HCT116 (cell line): ENCODE results near the gene RALGPS1. TPM values are rescaled to one million over a fixed set of nuclear protein-coding genes. Genes with fewer than 3 reads are reported as not detected.

Source experiments
- ATAC-seq: fragments of 200-7000 bp; cut with Tn5 transposase; 2 replicates; pipeline ENCODE4 v1.9.1; 2020; ENCODE audit warnings: mild to moderate bottlenecking, moderate library complexity
- BruUV-seq: library from RNA; stranded (reverse); fragments of 400-500 nt; replicated peaks from 2 replicates; lab custom pipeline; 2021; lab: Mats Ljungman, UMichigan
- CTCF ChIA-PET: fragments of 300-600 bp; sonication (Branson Sonifier 250); formaldehyde crosslinking; loops from one replicate; lab custom pipeline; 2021; ENCODE audit warnings: antibody characterized with exemption; lab: Charles Lee
- POLR2A ChIA-PET: fragments of 300-600, 350-600 bp; sonication (Branson Sonifier 250); formaldehyde crosslinking; loops from one replicate; lab custom pipeline; 2021; ENCODE audit warnings: antibody characterized with exemption; lab: Charles Lee
- RAD21 ChIA-PET, 2 experiments: fragments of 300-600 bp; sonication (Branson Sonifier 250); formaldehyde crosslinking; loops; one replicate each; lab custom pipeline; 2023; ENCODE audit warnings: low total read pairs in 2 of 2; ENCODE audit not compliant: uncharacterized antibody in 2 of 2, unreplicated experiment in 2 of 2, low non-redundant PET in 1 of 2; lab: Charles Lee
- DNase-seq: peaks from one replicate; pipeline ENCODE4 v3.0.0-alpha.2; 2010; ENCODE audit warnings: low read depth, low spot score
- H2AFZ ChIP-seq: fragments of 200-600 bp; shearing (Covaris generic), sonication (generic); 2 replicates; pipeline ENCODE4 v1.6.1; 2017; ENCODE audit warnings: low read depth, mixed run types, mixed read lengths, antibody characterized with exemption, low read length; ENCODE audit not compliant: poor library complexity, severe bottlenecking
- H3K27ac ChIP-seq: 2 replicates; pipeline ENCODE4 v1.5.1; 2012; ENCODE audit warnings: low read depth, low read length
- H3K27me3 ChIP-seq: fragments of 200-600 bp; sonication (generic); 2 replicates; pipeline ENCODE4 v1.6.1; 2016; ENCODE audit warnings: mixed run types, low read length, mixed read lengths; ENCODE audit not compliant: insufficient read depth
- H3K36me3 ChIP-seq, 2 experiments: fragments of 200-500 bp in 1 of 2; fragments of 200-600 bp in 1 of 2; sonication (Bioruptor generic) in 1 of 2; sonication (generic) in 1 of 2; 2 replicates each; pipeline versions ENCODE4 v1.5.1 to v1.6.1; 2014 to 2016; ENCODE audit warnings: low read length in 2 of 2, inconsistent platforms in 1 of 2, mixed read lengths in 1 of 2, mixed run types in 1 of 2; ENCODE audit not compliant: insufficient read depth in 2 of 2, control insufficient read depth in 1 of 2
- H3K4me1 ChIP-seq, 2 experiments: fragments of 200-600 bp in 1 of 2; sonication (generic) in 1 of 2; 2 replicates each; pipeline versions ENCODE4 v1.5.1 to v1.6.1; 2012 to 2017; ENCODE audit warnings: low read length in 2 of 2, inconsistent platforms in 1 of 2, mild to moderate bottlenecking in 1 of 2, mixed read lengths in 1 of 2, mixed run types in 1 of 2, moderate library complexity in 1 of 2; ENCODE audit not compliant: insufficient read depth in 2 of 2, control insufficient read depth in 1 of 2
- H3K4me2 ChIP-seq: fragments of 200-600 bp; sonication (generic); 2 replicates; pipeline ENCODE4 v1.6.1; 2017; ENCODE audit warnings: mixed run types, low read length, mixed read lengths
- H3K4me3 ChIP-seq, 2 experiments: fragments of 200-600 bp in 1 of 2; sonication (generic) in 1 of 2; replicated peaks in 1 of 2; 2 replicates each; pipeline ENCODE4 v1.5.1; 2011 to 2016; ENCODE audit warnings: low read length in 2 of 2, control low read depth in 1 of 2, low read depth in 1 of 2, mild to moderate bottlenecking in 1 of 2, mixed read lengths in 1 of 2, mixed run types in 1 of 2
- H3K79me2 ChIP-seq: fragments of 200-600 bp; sonication (generic); 2 replicates; pipeline ENCODE4 v1.6.1; 2017; ENCODE audit warnings: mild to moderate bottlenecking, mixed run types, low read length, moderate library complexity, mixed read lengths; ENCODE audit not compliant: insufficient read depth
- H3K9ac ChIP-seq: fragments of 200-600 bp; sonication (generic); 2 replicates; pipeline ENCODE4 v1.6.1; 2016; ENCODE audit warnings: low read length, mixed read lengths
- H3K9me2 ChIP-seq: fragments of 200-600 bp; sonication (generic), shearing (Covaris generic); 2 replicates; pipeline ENCODE4 v1.6.1; 2017; ENCODE audit warnings: mixed run types, mild to moderate bottlenecking, moderate library complexity; ENCODE audit not compliant: insufficient read depth
- H3K9me3 ChIP-seq, 2 experiments: fragments of 200-500 bp in 1 of 2; fragments of 200-600 bp in 1 of 2; sonication (Bioruptor generic) in 1 of 2; sonication (generic) in 1 of 2; 2 replicates each; pipeline ENCODE4 v1.6.1; 2014 to 2017; ENCODE audit warnings: low read length in 2 of 2, mixed read lengths in 2 of 2, inconsistent platforms in 1 of 2, low read depth in 1 of 2, mild to moderate bottlenecking in 1 of 2, mixed run types in 1 of 2, moderate library complexity in 1 of 2; ENCODE audit not compliant: control insufficient read depth in 1 of 2, insufficient read depth in 1 of 2
- H4K20me1 ChIP-seq: fragments of 200-600 bp; sonication (generic), shearing (Covaris generic); 2 replicates; pipeline ENCODE4 v1.6.1; 2017; ENCODE audit warnings: mixed run types, mild to moderate bottlenecking, moderate library complexity; ENCODE audit not compliant: insufficient read depth
- ATF3 ChIP-seq: IDR thresholded peaks from 2 replicates; pipeline ENCODE4 v1.6.1; 2012
- CBX3 ChIP-seq: IDR thresholded peaks from 2 replicates; pipeline ENCODE4 v1.6.1; 2012; ENCODE audit warnings: low read depth
- CEBPB ChIP-seq: IDR thresholded peaks from 2 replicates; pipeline ENCODE4 v1.6.1; 2012; ENCODE audit warnings: low read depth
- CTCF ChIP-seq, 3 experiments: fragments of 200-600 bp in 1 of 3; sonication (generic) in 1 of 3; IDR thresholded peaks in 2 of 3; conservative IDR thresholded peaks in 1 of 3; 2 replicates each; pipeline ENCODE4 v1.5.1; 2012 to 2017; ENCODE audit warnings: low read depth in 2 of 3, low read length in 2 of 3, antibody characterized with exemption in 1 of 3, borderline replicate concordance in 1 of 3, control low read depth in 1 of 3, mild to moderate bottlenecking in 1 of 3, mixed read lengths in 1 of 3, mixed run types in 1 of 3, moderate library complexity in 1 of 3; ENCODE audit not compliant: insufficient read depth in 1 of 3
- EGR1 ChIP-seq: IDR thresholded peaks from 2 replicates; pipeline ENCODE4 v1.6.1; 2012; ENCODE audit warnings: low read depth
- ELF1 ChIP-seq: IDR thresholded peaks from 2 replicates; pipeline ENCODE4 v1.6.1; 2012; ENCODE audit warnings: low read depth, borderline replicate concordance
- EZH2 ChIP-seq: fragments of 200-600 bp; sonication (generic); IDR thresholded peaks from 2 replicates; pipeline ENCODE4 v1.6.1; 2017; ENCODE audit warnings: antibody characterized with exemption, mixed run types
- FOSL1 ChIP-seq: IDR thresholded peaks from 2 replicates; pipeline ENCODE4 v1.6.1; 2012; ENCODE audit warnings: low read depth
- JUND ChIP-seq: IDR thresholded peaks from 2 replicates; pipeline ENCODE4 v1.6.1; 2012
- MAX ChIP-seq: IDR thresholded peaks from 2 replicates; pipeline ENCODE4 v1.6.1; 2012
- POLR2A ChIP-seq: IDR thresholded peaks from 2 replicates; pipeline ENCODE4 v1.7.0; 2011; ENCODE audit warnings: borderline replicate concordance; ENCODE audit not compliant: insufficient read depth, insufficient read length; ENCODE audit errors: extremely low read depth
- YY1 ChIP-seq: IDR thresholded peaks from 2 replicates; pipeline ENCODE4 v1.6.1; 2011; ENCODE audit warnings: low read length, low read depth, moderate library complexity, mild to moderate bottlenecking; ENCODE audit not compliant: insufficient replicate concordance; ENCODE audit errors: extremely low read depth
- ZNF274 ChIP-seq: fragments of 200-500 bp; sonication (Bioruptor generic); IDR thresholded peaks from 2 replicates; pipeline ENCODE4 v1.6.1; 2014; ENCODE audit warnings: mild to moderate bottlenecking, low read depth, low read length, inconsistent platforms
- intact Hi-C: fragments of 100-400 bp; cut with micrococcal nuclease; formaldehyde crosslinking; loops from 2 replicates; pipeline ENCODE4 v1.10.0; 2022
- total RNA-seq: library from RNA; stranded (reverse); gene quantifications from one replicate; pipeline ENCODE4 v1.2.1, GENCODE V29; 2021; ENCODE audit not compliant: unreplicated experiment

The RALGPS1 gene
- total RNA-seq, 1 experiment from 2014 or later: 7.6 TPM

- Histone ChIP-seq H3K27ac (no peak overlapping the region), H3K9me3 (no peaks in the 10 kb centered on the region), H3K79me2 (no peaks in the 10 kb centered on the region), H3K4me1 (no peaks in the 10 kb centered on the region), H3K4me3 (no peak overlapping the region), H3K27me3 (no peaks in the 10 kb centered on the region), H3K9ac (no peak overlapping the region), H2AFZ (no peak overlapping the region), H3K4me2 (no peak overlapping the region), H3K9me2 (no peaks in the 10 kb centered on the region), H4K20me1 (no peaks in the 10 kb centered on the region), H3K36me3 (no peaks in the 10 kb centered on the region)
- BruUV-seq: no TSS peak
- RAD21 ChIA-PET: no interaction called here
- intact Hi-C loops: no loop called here
- ATAC-seq (no peak), DNase-seq (no peak)
- TF ChIP-seq CTCF (IDR thresholded peaks at IDR 0.05 in 2 of 3, conservative IDR thresholded peaks at IDR 0.05 in 1 of 3; ENCODE audit: borderline replicate concordance in 1 of 3, insufficient read depth in 1 of 3, low read depth in 2 of 3, low read length in 2 of 3): no peak
- no peak for TF ChIP-seq ELF1
- TF ChIP-seq JUND: no peak
- TF ChIP-seq ZNF274: no peak
- no peak for TF ChIP-seq FOSL1
- no peak for TF ChIP-seq CEBPB
- TF ChIP-seq ATF3: no peak
- TF ChIP-seq MAX: no peak
- TF ChIP-seq CBX3: no peak
- no peak for TF ChIP-seq POLR2A
- CTCF ChIA-PET: no interaction called here
- POLR2A ChIA-PET: no interaction called here
Measured at GRCh38 chr9:127255692-127256091, 341.1 kb downstream of the RALGPS1 start.

- no peaks in the 10 kb centered on the region for H3K27me3 ChIP-seq
- H3K4me3 ChIP-seq: no peak overlapping the region
- no peak overlapping the region for H3K9ac ChIP-seq
- ChIA-PET POLR2A (no interaction called here), CTCF (no interaction called here), RAD21 (no interaction called here)
- TF ChIP-seq YY1 (no peak), EZH2 (no peak), EGR1 (no peak), ELF1 (no peak), MAX (no peak)
- no peaks in the 10 kb centered on the region for H4K20me1 ChIP-seq
- H3K36me3 ChIP-seq: no peaks in the 10 kb centered on the region
- no peak overlapping the region for H3K27ac ChIP-seq
- H3K4me1 ChIP-seq: no peaks in the 10 kb centered on the region
- no peak overlapping the region for H2AFZ ChIP-seq
- H3K9me2 ChIP-seq: no peaks in the 10 kb centered on the region
- no peak for ATAC-seq
- no TSS peak for BruUV-seq
- intact Hi-C loops: no loop called here
- no peak for DNase-seq
- H3K9me3 ChIP-seq: no peaks in the 10 kb centered on the region
- no peaks in the 10 kb centered on the region for H3K79me2 ChIP-seq
- no peak overlapping the region for H3K4me2 ChIP-seq
Measured at GRCh38 chr9:127256324-127256723, 341.7 kb downstream of the RALGPS1 start.
